Osteocyte (in vitro differentiated cells): ENCODE measurements around the gene ASB8. TPM values are rescaled to one million over a fixed set of nuclear protein-coding genes. Genes with fewer than 3 reads are reported as not detected.

Experiments used
- DNase-seq: peaks from one replicate; pipeline ENCODE4 v3.0.0; 2021; ENCODE audit warnings: mixed read lengths; ENCODE audit not compliant: unreplicated experiment; ENCODE audit errors: extremely low spot score
- H3K27ac Mint-ChIP-seq: one replicate; pipeline ENCODE4 v1.8.0; 2021; ENCODE audit warnings: mild to moderate bottlenecking, mixed read lengths; ENCODE audit not compliant: unreplicated experiment
- H3K27me3 Mint-ChIP-seq: one replicate; pipeline ENCODE4 v1.8.0; 2021; ENCODE audit warnings: mixed read lengths; ENCODE audit not compliant: unreplicated experiment
- H3K36me3 Mint-ChIP-seq: one replicate; pipeline ENCODE4 v1.8.0; 2021; ENCODE audit warnings: mixed read lengths; ENCODE audit not compliant: unreplicated experiment
- H3K4me1 Mint-ChIP-seq: one replicate; pipeline ENCODE4 v1.8.0; 2021; ENCODE audit warnings: mixed read lengths; ENCODE audit not compliant: unreplicated experiment
- H3K4me3 Mint-ChIP-seq: one replicate; pipeline ENCODE4 v1.8.0; 2021; ENCODE audit warnings: mild to moderate bottlenecking, moderate library complexity, mixed read lengths; ENCODE audit not compliant: unreplicated experiment
- H3K9me3 Mint-ChIP-seq: one replicate; pipeline ENCODE4 v1.8.0; 2021; ENCODE audit warnings: mixed read lengths; ENCODE audit not compliant: unreplicated experiment
- total RNA-seq: library from RNA; stranded (reverse); gene quantifications from 2 replicates; pipeline ENCODE4 v1.2.1, GENCODE V29; 2021
- TF ChIP-seq, protein P1 (sequence below): fragments of 200-600 bp; sonication (generic); IDR thresholded peaks from 2 replicates; pipeline ENCODE4 v1.5.0; 2021; ENCODE audit warnings: antibody characterized with exemption, mild to moderate bottlenecking, moderate library complexity

Gene ASB8
- total RNA-seq, 1 donor from 2014 or later: 34.4 TPM

DNA sequence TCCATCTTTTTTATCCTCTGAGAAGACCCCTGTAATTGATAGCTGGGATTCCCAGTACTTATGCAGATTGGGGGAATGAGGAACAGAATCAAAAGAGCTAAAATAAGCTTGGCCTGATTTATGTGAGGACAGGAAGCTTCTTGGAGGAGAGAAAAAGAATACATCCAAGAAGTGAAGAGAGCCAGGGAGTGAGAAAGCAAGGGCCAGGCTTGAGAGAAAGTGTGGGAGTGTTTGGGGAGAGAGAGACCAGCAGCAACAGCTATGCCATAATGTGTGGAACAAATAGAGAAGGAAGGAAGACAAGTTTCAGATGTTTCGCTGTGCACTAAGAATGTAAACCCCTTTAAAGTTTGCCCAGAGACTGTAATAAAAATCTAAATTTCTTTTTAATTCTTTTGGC is 22.2 kb upstream of the ASB8 start:
- Mint-ChIP-seq H3K27me3 (peaks cover 64% of the 10 kb centered on the region), H3K9me3 (no peaks in the 10 kb centered on the region), H3K4me1 (peaks cover 20% of the 10 kb centered on the region), H3K4me3 (no peak overlapping the region), H3K27ac (no peak overlapping the region), H3K36me3 (no peaks in the 10 kb centered on the region)
- TF ChIP-seq, protein P1, sequence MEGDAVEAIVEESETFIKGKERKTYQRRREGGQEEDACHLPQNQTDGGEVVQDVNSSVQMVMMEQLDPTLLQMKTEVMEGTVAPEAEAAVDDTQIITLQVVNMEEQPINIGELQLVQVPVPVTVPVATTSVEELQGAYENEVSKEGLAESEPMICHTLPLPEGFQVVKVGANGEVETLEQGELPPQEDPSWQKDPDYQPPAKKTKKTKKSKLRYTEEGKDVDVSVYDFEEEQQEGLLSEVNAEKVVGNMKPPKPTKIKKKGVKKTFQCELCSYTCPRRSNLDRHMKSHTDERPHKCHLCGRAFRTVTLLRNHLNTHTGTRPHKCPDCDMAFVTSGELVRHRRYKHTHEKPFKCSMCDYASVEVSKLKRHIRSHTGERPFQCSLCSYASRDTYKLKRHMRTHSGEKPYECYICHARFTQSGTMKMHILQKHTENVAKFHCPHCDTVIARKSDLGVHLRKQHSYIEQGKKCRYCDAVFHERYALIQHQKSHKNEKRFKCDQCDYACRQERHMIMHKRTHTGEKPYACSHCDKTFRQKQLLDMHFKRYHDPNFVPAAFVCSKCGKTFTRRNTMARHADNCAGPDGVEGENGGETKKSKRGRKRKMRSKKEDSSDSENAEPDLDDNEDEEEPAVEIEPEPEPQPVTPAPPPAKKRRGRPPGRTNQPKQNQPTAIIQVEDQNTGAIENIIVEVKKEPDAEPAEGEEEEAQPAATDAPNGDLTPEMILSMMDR: no peak
- no peak for DNase-seq

- no peak overlapping the region for H3K27ac Mint-ChIP-seq
- TF ChIP-seq, protein P1: no peak
- H3K4me3 Mint-ChIP-seq: no peak overlapping the region
- H3K4me1 Mint-ChIP-seq: peaks cover 16% of the 10 kb centered on the region
- no peaks in the 10 kb centered on the region for H3K36me3 Mint-ChIP-seq
- peaks cover 62% of the 10 kb centered on the region for H3K27me3 Mint-ChIP-seq
- DNase-seq: no peak
- no peaks in the 10 kb centered on the region for H3K9me3 Mint-ChIP-seq
Measured at GRCh38 chr12:48177982-48178381, 20.7 kb upstream of the ASB8 start.

DNA sequence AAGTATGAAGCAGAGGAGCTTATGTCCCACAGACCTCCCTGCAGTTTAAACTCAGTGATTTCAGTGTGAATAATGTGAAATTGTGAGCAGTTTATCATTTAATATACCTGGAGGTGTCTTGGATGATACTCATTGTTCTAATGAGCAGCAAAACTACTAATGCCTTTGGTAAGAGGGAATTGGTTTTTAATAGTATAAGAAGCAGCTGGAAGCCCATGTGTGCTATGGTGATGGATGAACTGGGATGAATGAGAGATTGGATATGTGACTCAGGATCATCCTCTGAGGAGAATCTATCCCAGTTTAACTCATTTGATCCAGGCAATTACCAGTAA is 19.1 kb upstream of the ASB8 start:
- TF ChIP-seq, protein P1: no peak
- no peak overlapping the region for H3K4me3 Mint-ChIP-seq
- DNase-seq: no peak
- H3K27me3 Mint-ChIP-seq: peaks cover 58% of the 10 kb centered on the region
- H3K36me3 Mint-ChIP-seq: no peaks in the 10 kb centered on the region
- no peaks in the 10 kb centered on the region for H3K9me3 Mint-ChIP-seq
- peaks cover 9% of the 10 kb centered on the region for H3K4me1 Mint-ChIP-seq
- no peak overlapping the region for H3K27ac Mint-ChIP-seq

DNA sequence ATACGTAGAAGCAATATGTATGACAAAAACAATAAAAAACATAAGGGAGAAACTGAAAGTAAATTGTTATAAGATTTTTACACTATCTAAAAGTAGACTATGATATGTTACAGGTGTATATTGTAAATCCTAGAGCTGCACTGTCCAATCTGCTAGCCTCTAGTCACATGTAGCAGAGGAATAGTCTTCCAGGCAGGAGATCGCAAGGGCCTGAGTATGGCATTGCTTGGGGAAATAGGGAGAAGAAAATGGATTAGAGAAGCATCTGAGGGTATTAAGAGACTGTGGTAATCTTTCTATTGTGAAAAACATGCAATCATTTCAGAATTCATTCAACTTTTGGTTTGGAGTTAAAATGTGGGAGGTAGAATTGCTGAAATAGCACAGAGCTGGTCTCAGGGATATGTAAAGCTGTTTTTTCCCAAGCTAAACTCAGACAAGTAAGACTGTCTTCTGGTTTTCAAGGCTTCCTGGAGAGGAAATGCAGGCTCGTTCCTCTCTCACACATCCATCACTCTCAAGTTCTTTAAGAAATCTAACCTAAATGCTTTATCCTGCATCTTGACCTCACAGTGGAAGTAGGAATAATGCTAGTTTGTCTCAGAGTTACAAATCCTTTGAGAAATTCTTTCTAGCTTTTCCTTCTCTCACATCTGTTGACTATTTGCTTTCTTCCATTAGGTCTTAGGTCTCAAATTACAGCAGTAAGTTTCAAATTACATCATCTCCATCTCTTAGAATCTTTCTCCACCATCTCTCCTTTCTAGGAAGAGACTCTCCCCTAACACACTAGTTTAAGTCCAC is 18.5 kb upstream of the ASB8 start:
- Mint-ChIP-seq H3K4me3 (no peak overlapping the region), H3K36me3 (no peaks in the 10 kb centered on the region), H3K27me3 (peaks cover 52% of the 10 kb centered on the region), H3K27ac (no peak overlapping the region), H3K9me3 (no peaks in the 10 kb centered on the region), H3K4me1 (peaks cover 9% of the 10 kb centered on the region)
- TF ChIP-seq, protein P1: no peak
- DNase-seq: no peak

DNA sequence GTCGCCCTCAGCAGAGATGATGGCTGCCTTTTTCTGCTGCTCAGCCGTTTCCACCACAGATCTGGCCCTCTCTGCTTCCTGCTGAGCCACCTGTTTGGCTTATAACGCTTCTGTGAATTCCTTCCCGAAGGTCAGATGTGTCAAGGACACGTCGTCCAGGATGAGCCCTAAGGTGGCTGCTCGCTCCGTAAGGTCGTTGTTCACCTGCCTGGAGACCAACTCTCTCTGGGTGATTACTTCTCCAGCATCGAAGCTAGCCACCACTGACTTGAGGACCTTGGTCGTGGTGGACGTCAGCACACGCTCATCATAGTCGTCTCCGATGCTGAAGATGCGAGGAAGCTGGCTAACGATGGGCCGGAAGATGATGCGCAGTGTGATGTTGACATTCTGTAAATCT is 11.7 kb upstream of the ASB8 start:
- no peak overlapping the region for H3K4me3 Mint-ChIP-seq
- H3K27ac Mint-ChIP-seq: no peak overlapping the region
- H3K27me3 Mint-ChIP-seq: peaks cover 29% of the 10 kb centered on the region
- TF ChIP-seq, protein P1: no peak
- no peaks in the 10 kb centered on the region for H3K4me1 Mint-ChIP-seq
- no peak for DNase-seq
- no peaks in the 10 kb centered on the region for H3K36me3 Mint-ChIP-seq
- H3K9me3 Mint-ChIP-seq: no peaks in the 10 kb centered on the region
